HCT116 (cell line): ENCODE data around the gene SH2B2.

Experiments
- ATF3 ChIP-seq: IDR thresholded peaks from 2 replicates; pipeline ENCODE4 v1.6.1; 2012
- CEBPB ChIP-seq: IDR thresholded peaks from 2 replicates; pipeline ENCODE4 v1.6.1; 2012; ENCODE audit warnings: low read depth
- CTCF ChIP-seq, 3 experiments: fragments of 200-600 bp in 1 of 3; sonication (generic) in 1 of 3; IDR thresholded peaks in 2 of 3; conservative IDR thresholded peaks in 1 of 3; 2 replicates each; pipeline ENCODE4 v1.5.1; 2012 to 2017; ENCODE audit warnings: low read depth in 2 of 3, low read length in 2 of 3, antibody characterized with exemption in 1 of 3, borderline replicate concordance in 1 of 3, control low read depth in 1 of 3, mild to moderate bottlenecking in 1 of 3, mixed read lengths in 1 of 3, mixed run types in 1 of 3, moderate library complexity in 1 of 3; ENCODE audit not compliant: insufficient read depth in 1 of 3
- EGR1 ChIP-seq: IDR thresholded peaks from 2 replicates; pipeline ENCODE4 v1.6.1; 2012; ENCODE audit warnings: low read depth
- ELF1 ChIP-seq: IDR thresholded peaks from 2 replicates; pipeline ENCODE4 v1.6.1; 2012; ENCODE audit warnings: low read depth, borderline replicate concordance
- EZH2 ChIP-seq: fragments of 200-600 bp; sonication (generic); IDR thresholded peaks from 2 replicates; pipeline ENCODE4 v1.6.1; 2017; ENCODE audit warnings: antibody characterized with exemption, mixed run types
- EZH2phosphoT487 ChIP-seq: fragments of 200-600 bp; IDR thresholded peaks from 2 replicates; pipeline ENCODE4 v1.6.1; 2018; ENCODE audit warnings: antibody characterized with exemption, borderline replicate concordance
- POLR2A ChIP-seq: IDR thresholded peaks from 2 replicates; pipeline ENCODE4 v1.7.0; 2011; ENCODE audit warnings: borderline replicate concordance; ENCODE audit not compliant: insufficient read depth, insufficient read length; ENCODE audit errors: extremely low read depth
- POLR2AphosphoS5 ChIP-seq: IDR thresholded peaks from 2 replicates; pipeline ENCODE4 v1.6.1; 2011; ENCODE audit warnings: mild to moderate bottlenecking, low read depth, low read length, moderate library complexity
- SP1 ChIP-seq: IDR thresholded peaks from 2 replicates; pipeline ENCODE4 v1.6.1; 2012; ENCODE audit warnings: low read depth
- TCF7L2 ChIP-seq: IDR thresholded peaks from 2 replicates; pipeline ENCODE4 v1.7.0; 2011; ENCODE audit warnings: borderline replicate concordance, inconsistent platforms; ENCODE audit not compliant: insufficient read depth, insufficient read length; ENCODE audit errors: extremely low read depth
- ZNF274 ChIP-seq: fragments of 200-500 bp; sonication (Bioruptor generic); IDR thresholded peaks from 2 replicates; pipeline ENCODE4 v1.6.1; 2014; ENCODE audit warnings: mild to moderate bottlenecking, low read depth, low read length, inconsistent platforms

- TF ChIP-seq CTCF (IDR thresholded peaks at IDR 0.05 in 2 of 3, conservative IDR thresholded peaks at IDR 0.05 in 1 of 3; ENCODE audit: borderline replicate concordance in 1 of 3, insufficient read depth in 1 of 3, low read depth in 2 of 3, low read length in 2 of 3) = no peak
- TF ChIP-seq ELF1 = no peak
- no peak for TF ChIP-seq ATF3
- no peak for TF ChIP-seq POLR2A
- no peak for TF ChIP-seq EZH2
- no peak for TF ChIP-seq CEBPB
- no peak for TF ChIP-seq SP1
- TF ChIP-seq EZH2phosphoT487 = no peak
- no peak for TF ChIP-seq EGR1
- TF ChIP-seq POLR2AphosphoS5 = no peak
- no peak for TF ChIP-seq TCF7L2
- TF ChIP-seq ZNF274 = no peak
Observed at GRCh38 chr7:102270178-102270887, 16.3 kb upstream of the SH2B2 start.
